Stimulated activated CD8-positive, alpha-beta memory T cell treated with anti-CD3 and anti-CD28 coated beads, Interleukin-2, amount 100 ng/mL, for 1 hour (primary cell): ENCODE data around the gene RPL7L1.
A peak's percentile ranks its signal among the peaks of the same experiment; 100 is the strongest.
"Not testable (repeated sequence)": the region's sequence is repeated elsewhere in the genome, so short reads cannot be mapped to it uniquely, and the experiment has no call there.

Experiments
- DNase-seq, 2 donors: peaks; one replicate each; pipeline ENCODE4 v3.0.0-alpha.2; 2020; ENCODE audit warnings: low read depth in 2 of 2

RPL7L1 gene

DNA sequence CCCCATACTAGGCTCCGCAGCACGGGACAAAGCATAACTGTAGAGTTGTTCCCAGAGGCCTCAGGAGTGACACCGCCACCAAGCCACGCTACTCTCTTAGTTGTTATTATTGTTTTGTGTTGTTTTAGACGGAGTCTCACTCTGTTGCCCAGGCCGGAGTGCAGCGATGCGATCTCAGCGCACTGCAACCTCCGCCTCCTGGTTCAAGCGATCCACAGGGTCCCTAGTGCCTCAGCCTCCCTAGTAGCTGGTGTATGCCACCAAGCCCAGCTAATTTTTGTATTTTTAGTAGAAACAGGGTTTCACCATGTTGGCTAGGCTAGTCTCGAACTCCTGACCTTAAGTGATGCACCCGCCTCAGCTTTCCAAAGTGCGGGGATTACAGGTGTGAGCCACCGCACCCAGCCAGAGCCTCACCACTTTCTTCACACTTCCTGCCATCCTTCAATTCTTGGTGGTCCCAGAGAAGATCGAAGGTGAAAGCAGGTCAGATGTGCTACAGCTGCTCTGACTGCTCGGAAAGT is 11.8 kb downstream of the RPL7L1 start:
- no peak for DNase-seq

GRCh38 chr6:42894041-42894828 is 14.8 kb downstream of the RPL7L1 start:
- not testable (repeated sequence) for DNase-seq

- DNase-seq = no peak
Measured at GRCh38 chr6:42896178-42896719, 16.8 kb downstream of the RPL7L1 start.

GRCh38 chr6:42898891-42899361 is 19.5 kb downstream of the RPL7L1 start:
- peak; percentile 46 to 48 for DNase-seq

GRCh38 chr6:42899871-42900270 is 20.5 kb downstream of the RPL7L1 start:
- DNase-seq = no peak

DNA sequence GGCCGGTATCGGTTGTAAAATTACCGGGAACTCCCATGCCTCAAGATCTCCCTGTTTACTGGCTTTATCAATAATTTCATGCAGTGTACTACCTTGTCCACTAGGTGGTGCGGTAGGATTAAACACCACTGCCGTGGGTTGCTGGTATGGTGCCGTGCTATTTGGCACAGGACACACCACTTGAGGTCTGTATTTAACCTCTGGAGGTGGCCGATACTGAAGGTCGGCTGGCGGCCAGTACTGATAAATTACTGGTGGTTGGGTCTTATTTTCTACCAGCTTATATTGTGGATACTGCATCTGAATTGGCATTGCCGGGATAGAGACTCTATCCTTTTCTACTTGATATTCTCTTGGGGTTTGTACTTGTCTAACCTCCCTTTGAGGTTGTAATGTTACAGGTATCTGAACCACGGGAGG is 22.1 kb downstream of the RPL7L1 start:
- DNase-seq = peak; percentile 36 to 53

DNA sequence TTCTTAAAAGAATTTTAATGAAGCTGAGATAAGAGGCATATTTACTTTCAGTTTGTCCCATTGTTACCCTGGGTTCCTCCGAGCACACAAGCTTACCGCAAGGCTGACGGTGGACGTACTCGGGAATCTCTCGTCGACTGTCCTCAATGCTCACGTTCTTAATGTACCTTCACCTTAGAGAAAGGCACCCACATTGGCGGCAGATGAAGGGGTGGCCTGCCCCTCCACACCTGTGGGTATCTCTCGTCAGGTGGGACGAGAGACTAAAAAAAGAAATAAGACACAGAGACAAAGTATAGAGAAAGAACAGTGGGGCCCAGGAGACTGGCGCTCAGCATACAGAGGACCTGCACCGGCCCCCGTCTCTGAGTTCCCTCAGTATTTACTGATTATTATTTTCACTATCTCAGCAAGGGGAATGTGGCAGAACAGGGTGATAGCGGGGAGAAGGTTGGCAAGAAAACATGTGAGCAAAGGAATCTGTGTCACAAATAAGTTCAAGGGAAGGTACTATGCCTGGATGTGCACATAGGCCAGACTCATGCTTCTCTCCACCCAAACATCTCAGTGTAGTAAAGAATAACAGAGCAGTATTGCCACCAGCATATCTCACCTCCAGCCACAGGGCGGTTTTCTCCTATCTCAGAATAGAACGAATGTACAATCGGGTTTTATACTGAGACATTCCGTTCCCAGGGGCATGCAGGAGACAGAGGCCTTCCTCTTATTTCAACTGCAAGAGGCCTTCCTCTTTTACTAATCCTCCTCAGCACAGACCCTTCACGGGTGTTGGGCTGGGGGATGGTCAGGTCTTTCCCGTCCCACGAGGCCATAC is 23.2 kb downstream of the RPL7L1 start:
- not testable (repeated sequence) for DNase-seq

DNA sequence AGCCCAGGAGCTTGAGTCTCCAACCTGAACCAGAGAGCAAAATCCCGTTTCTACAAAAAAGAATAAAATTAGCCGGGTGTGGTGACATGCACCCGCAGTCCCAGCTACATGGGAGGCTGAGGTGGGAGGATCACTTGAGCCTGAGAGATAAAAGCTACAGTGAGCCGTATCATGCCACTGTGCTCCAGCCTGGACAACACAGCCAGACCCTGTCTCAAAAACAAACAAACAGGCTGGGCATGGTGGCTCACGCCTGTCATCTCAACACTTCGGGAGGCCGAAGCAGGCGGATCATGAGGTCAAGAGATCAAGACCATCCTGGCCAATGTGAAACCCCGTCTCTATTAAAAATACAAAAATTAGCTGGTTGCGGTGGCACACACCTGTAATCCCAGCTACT is 25.1 kb downstream of the RPL7L1 start:
- no peak for DNase-seq

- DNase-seq = no peak
Measured at GRCh38 chr6:42907336-42907735, 27.9 kb downstream of the RPL7L1 start.

GRCh38 chr6:42909835-42910234 is 30.4 kb downstream of the RPL7L1 start:
- DNase-seq = no peak

DNA sequence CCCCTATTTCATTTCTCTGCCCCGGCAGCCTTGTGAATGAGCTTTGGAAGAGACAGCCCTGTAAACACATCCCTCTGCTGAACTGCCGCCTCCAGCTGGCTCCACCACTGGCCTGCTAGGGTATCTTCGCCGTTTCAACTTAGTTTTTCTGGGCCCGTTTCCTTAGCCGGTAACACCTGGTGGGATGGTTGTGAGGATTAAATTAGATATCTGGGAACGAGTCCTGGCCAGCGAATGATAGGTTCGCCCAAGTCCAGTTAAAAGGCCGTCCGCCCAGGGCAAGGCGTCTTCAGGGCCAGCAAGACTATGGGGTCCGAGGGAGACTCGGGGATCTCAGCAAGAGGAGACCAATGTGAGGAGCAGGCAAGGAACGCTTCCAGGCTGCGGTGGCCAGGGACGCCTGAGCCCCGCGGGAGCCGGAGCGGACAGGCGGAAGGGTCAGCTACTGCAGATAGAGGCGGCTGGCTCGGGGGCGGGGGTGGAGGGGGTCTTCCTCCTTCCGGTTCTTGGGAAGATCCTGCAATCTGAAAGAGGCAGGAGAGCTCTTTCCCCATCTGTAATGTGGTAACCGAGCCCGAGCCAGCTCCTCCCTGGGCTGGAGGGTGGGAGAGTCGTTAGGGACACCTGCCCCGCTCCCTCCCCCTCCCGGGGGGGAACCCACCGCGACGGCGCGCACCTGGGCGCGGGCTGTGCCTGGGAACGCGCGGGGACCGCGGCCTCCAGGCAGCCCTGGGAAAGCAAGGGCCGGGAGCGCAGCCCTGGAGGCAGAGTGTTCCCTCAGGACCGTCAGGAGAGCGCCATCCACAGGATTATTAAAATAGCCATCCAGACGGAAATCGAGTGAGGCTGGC is 32.0 kb downstream of the RPL7L1 start:
- no peak for DNase-seq

DNA sequence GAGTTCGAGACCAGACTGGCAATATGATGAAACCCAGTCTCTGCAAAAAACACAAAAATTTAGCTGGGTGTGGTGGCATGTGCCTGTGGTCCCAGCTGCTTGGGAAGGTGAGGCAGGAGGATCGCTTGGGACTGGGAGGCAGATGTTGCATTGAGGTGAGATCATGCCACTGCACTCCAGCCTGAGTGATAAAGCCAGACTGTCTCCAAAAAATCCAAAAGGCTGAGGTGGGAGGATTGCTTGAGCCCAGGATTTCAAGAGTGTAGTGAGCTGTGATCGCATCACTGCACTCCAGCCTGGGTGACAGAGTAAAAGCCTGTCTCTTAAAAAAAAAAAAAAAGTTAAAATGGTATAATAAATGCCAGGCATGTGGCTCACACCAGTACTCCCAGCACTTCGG is 35.1 kb downstream of the RPL7L1 start:
- no peak for DNase-seq

- no peak for DNase-seq
Measured at GRCh38 chr6:42915732-42916131, 36.3 kb downstream of the RPL7L1 start, which contains the start of gene PTCRA. Gene PTCRA (plus strand): TSS chr6:42916053. CDS start chr6:42916070, 17 bp downstream.

DNA sequence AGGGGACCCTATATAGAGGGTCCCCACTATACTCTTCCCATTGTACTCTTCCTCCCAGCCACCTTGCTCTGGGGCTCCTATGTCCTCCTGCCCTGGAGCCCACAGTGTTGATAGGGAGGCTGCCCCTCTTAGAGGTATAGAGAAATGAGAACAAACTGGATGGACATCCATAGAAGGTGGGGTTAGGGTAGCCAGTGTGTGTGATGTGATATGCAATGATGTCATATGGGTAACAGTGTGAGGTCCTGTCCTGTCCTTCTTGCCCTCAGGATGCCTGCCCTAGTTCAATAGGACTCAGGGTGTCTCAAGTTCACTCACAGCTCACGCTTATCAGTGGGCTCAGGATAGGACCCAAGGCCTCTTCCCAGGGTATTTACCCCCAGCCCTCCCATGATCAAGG is 36.9 kb downstream of the RPL7L1 start:
- no peak for DNase-seq

- no peak for DNase-seq
Measured at GRCh38 chr6:42921801-42922200, 42.4 kb downstream of the RPL7L1 start.

DNA sequence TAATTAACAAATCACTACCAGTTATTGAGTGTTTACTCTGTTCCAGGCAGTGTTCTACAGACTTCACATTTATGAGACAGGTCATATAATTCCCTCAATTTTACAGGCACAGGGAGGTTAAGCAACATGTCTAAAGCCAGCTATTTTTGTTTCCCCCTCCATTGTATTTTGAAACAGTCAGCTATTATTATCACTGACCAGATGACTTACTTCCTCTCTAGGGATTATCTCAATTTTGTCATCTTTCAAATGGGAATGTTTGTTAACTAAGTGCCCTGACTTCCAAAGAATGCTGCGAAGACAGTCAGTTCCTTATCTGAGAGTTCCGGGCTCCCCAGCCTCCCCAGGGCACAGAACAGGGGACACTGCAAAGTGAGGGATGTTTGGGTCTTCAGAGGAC is 44.2 kb downstream of the RPL7L1 start:
- no peak for DNase-seq

GRCh38 chr6:42925248-42925857 is 45.9 kb downstream of the RPL7L1 start:
- DNase-seq = no peak

DNA sequence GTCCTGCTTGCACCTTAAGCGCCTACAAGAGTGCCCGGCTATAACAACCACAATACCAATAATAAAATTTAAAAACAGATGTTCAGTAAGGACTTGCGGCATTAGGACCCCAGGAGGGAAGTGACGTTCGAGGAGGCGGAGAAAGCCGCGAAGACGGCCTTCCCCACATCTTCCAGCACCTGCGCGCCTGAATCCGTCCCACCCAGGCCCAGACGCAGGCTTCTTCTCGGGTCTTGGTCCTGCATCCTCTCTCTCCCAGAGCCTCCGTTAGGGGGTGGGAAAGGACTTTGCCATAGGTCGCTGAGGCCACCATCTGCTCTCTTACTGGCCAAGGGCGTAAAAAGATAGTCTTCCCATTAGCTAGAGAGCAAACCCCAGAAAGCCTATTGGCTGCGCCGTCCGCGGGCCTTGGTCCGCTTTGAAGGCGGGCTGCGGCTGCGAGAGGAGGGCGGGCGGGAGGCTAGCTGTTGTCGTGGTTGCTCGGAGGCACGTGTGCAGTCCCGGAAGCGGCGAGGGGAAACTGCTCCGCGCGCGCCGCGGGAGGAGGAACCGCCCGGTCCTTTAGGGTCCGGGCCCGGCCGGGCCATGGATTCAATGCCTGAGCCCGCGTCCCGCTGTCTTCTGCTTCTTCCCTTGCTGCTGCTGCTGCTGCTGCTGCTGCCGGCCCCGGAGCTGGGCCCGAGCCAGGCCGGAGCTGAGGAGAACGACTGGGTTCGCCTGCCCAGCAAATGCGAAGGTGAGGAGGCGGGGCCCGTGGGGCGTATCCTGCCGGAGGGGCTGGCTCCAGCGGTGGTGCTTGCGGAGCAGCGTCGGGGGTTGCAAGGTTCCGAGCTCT is 49.8 kb downstream of the RPL7L1 start, which contains the start of gene CNPY3:
Gene CNPY3, plus strand, starts transcription at position 495 of the 835 bp plus-strand sequence. Its CDS starts 91 bp downstream, at position 586.
- peak; percentile 87 to 90 for DNase-seq

GRCh38 chr6:42929821-42930360 is 50.5 kb downstream of the RPL7L1 start:
- peak; percentile 17 to 36 for DNase-seq
